Neural progenitor cell (in vitro differentiated cells): ENCODE data around the gene BMERB1. TPM values are rescaled to one million over a fixed set of nuclear protein-coding genes. Genes with fewer than 3 reads are reported as not detected.

Source experiments
- DNase-seq: peaks from one replicate; pipeline ENCODE4 v3.0.0-alpha.2; 2016; ENCODE audit warnings: low spot score
- H2AFZ ChIP-seq: fragments of 200-600 bp; sonication (generic); replicated peaks from 2 replicates; pipeline ENCODE4 v1.6.1; 2016; ENCODE audit warnings: antibody characterized with exemption
- H3F3A ChIP-seq: fragments of 200-600 bp; sonication (generic); 2 replicates; pipeline ENCODE4 v1.6.1; 2016; ENCODE audit warnings: antibody characterized with exemption, low read depth
- H3K27ac ChIP-seq: fragments of 200-600 bp; sonication (generic); 2 replicates; pipeline ENCODE4 v1.5.1; 2016; ENCODE audit warnings: mild to moderate bottlenecking
- H3K27me3 ChIP-seq: fragments of 200-600 bp; sonication (generic); 2 replicates; pipeline ENCODE4 v1.6.1; 2016; ENCODE audit warnings: mild to moderate bottlenecking, moderate library complexity
- H3K36me3 ChIP-seq: fragments of 200-600 bp; sonication (generic); 2 replicates; pipeline ENCODE4 v1.5.1; 2016
- H3K4me1 ChIP-seq: fragments of 200-600 bp; sonication (generic); 2 replicates; pipeline ENCODE4 v1.6.1; 2016; ENCODE audit warnings: mixed run types
- H3K4me2 ChIP-seq: fragments of 200-600 bp; sonication (generic); 2 replicates; pipeline ENCODE4 v1.6.1; 2016
- H3K4me3 ChIP-seq: fragments of 200-600 bp; sonication (generic); 2 replicates; pipeline ENCODE4 v1.5.1; 2016
- H3K79me2 ChIP-seq: fragments of 200-600 bp; sonication (generic); 2 replicates; pipeline ENCODE4 v1.6.1; 2016; ENCODE audit warnings: low read depth
- H3K9ac ChIP-seq: fragments of 200-600 bp; sonication (generic); 2 replicates; pipeline ENCODE4 v1.6.1; 2016
- H3K9me3 ChIP-seq: fragments of 200-600 bp; sonication (generic); 2 replicates; pipeline ENCODE4 v1.5.1; 2016; ENCODE audit warnings: low read depth
- H4K20me1 ChIP-seq: fragments of 200-600 bp; sonication (generic); 2 replicates; pipeline ENCODE4 v1.6.1; 2016; ENCODE audit warnings: low read depth
- H3K27ac Mint-ChIP-seq: 3 replicates; pipeline ENCODE4 v1.8.0; 2021; ENCODE audit warnings: mixed read lengths
- H3K27me3 Mint-ChIP-seq: 2 replicates; pipeline ENCODE4 v1.8.0; 2022; ENCODE audit warnings: low read depth, mild to moderate bottlenecking, inconsistent platforms, moderate library complexity, mixed read lengths; ENCODE audit not compliant: insufficient read depth
- H3K36me3 Mint-ChIP-seq: 3 replicates; pipeline ENCODE4 v1.8.0; 2021; ENCODE audit warnings: mixed read lengths
- H3K4me1 Mint-ChIP-seq: 3 replicates; pipeline ENCODE4 v1.8.0; 2021; ENCODE audit warnings: mixed read lengths
- H3K4me3 Mint-ChIP-seq: 3 replicates; pipeline ENCODE4 v1.8.0; 2021; ENCODE audit warnings: mild to moderate bottlenecking, moderate library complexity, mixed read lengths
- H3K9me3 Mint-ChIP-seq: 3 replicates; pipeline ENCODE4 v1.8.0; 2020; ENCODE audit warnings: mixed read lengths
- EZH2 ChIP-seq: fragments of 200-600 bp; sonication (generic); IDR thresholded peaks from 2 replicates; pipeline ENCODE4 v1.6.1; 2017; ENCODE audit warnings: antibody characterized with exemption, mild to moderate bottlenecking, moderate library complexity
- EZH2phosphoT487 ChIP-seq: fragments of 200-600 bp; sonication (generic); IDR thresholded peaks from 2 replicates; pipeline ENCODE4 v1.6.1; 2017; ENCODE audit warnings: antibody characterized with exemption
- total RNA-seq: library from RNA; depleted of rRNA; stranded (reverse); fragments of >200 nt; gene quantifications from 2 replicates; pipeline ENCODE4 v1.2.3, GENCODE V29; 2015; ENCODE audit warnings: low replicate concordance
- TF ChIP-seq, protein P1 (sequence below): fragments of 200-600 bp; sonication (generic); IDR thresholded peaks from 2 replicates; pipeline ENCODE4 v1.5.1; 2017; ENCODE audit warnings: antibody characterized with exemption, mild to moderate bottlenecking

BMERB1 gene
- total RNA-seq, 1 donor from 2014 or later: 39.0 TPM

DNA sequence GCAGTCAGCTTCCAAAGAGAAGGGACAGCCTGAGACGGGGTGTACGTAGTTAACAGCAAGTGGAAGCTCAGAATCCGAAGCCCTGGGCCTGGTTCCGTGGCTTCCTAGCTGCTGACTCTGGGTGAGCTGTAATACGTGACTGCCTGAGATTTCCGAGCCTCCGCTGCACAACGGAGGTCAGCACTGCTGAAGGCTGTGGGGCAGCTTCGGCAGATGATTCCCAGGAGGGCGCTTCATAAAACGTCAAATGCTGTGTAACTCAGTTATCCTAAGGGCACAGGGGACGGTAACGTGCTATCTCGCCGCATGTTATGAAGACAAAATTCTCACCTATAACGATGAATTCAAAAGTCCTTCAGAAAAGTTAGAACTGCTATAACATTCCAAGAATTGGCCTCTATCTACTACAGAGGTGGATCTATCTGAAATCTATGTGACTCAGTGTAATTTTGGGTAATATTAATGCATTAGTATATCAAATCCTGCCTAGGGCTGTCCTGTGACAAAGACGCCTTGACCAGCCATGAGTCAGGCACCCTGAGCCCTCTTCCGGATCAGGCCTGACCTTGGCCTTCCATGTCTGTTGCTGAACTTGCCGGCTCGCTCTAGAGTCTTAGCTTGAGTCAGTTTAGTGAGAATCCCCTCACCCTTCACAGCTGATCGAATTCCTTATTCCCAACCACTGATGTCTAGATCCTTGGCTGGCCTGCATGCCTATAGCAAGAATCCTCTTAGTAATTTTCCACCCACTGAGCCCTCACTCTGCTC lies 165.1 kb downstream of the BMERB1 start:
- Mint-ChIP-seq H3K4me1 (no peaks in the 10 kb centered on the region), H3K9me3 (no peaks in the 10 kb centered on the region), H3K36me3 (peaks cover 35% of the 10 kb centered on the region), H3K4me3 (no peak overlapping the region), H3K27me3 (peaks cover 2% of the 10 kb centered on the region), H3K27ac (no peak overlapping the region)
- Histone ChIP-seq H3K79me2 (no peaks in the 10 kb centered on the region), H3K4me2 (no peak overlapping the region), H3K27me3 (no peaks in the 10 kb centered on the region), H3K36me3 (peaks cover 3% of the 10 kb centered on the region), H3K9me3 (no peaks in the 10 kb centered on the region), H3K4me3 (no peak overlapping the region), H3K4me1 (no peaks in the 10 kb centered on the region), H3F3A (no peaks in the 10 kb centered on the region), H4K20me1 (no peaks in the 10 kb centered on the region), H3K9ac (no peak overlapping the region), H2AFZ (no peak overlapping the region), H3K27ac (no peak overlapping the region)
- TF ChIP-seq, protein P1, sequence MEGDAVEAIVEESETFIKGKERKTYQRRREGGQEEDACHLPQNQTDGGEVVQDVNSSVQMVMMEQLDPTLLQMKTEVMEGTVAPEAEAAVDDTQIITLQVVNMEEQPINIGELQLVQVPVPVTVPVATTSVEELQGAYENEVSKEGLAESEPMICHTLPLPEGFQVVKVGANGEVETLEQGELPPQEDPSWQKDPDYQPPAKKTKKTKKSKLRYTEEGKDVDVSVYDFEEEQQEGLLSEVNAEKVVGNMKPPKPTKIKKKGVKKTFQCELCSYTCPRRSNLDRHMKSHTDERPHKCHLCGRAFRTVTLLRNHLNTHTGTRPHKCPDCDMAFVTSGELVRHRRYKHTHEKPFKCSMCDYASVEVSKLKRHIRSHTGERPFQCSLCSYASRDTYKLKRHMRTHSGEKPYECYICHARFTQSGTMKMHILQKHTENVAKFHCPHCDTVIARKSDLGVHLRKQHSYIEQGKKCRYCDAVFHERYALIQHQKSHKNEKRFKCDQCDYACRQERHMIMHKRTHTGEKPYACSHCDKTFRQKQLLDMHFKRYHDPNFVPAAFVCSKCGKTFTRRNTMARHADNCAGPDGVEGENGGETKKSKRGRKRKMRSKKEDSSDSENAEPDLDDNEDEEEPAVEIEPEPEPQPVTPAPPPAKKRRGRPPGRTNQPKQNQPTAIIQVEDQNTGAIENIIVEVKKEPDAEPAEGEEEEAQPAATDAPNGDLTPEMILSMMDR: no peak
- TF ChIP-seq EZH2phosphoT487: no peak
- no peak for DNase-seq

DNA sequence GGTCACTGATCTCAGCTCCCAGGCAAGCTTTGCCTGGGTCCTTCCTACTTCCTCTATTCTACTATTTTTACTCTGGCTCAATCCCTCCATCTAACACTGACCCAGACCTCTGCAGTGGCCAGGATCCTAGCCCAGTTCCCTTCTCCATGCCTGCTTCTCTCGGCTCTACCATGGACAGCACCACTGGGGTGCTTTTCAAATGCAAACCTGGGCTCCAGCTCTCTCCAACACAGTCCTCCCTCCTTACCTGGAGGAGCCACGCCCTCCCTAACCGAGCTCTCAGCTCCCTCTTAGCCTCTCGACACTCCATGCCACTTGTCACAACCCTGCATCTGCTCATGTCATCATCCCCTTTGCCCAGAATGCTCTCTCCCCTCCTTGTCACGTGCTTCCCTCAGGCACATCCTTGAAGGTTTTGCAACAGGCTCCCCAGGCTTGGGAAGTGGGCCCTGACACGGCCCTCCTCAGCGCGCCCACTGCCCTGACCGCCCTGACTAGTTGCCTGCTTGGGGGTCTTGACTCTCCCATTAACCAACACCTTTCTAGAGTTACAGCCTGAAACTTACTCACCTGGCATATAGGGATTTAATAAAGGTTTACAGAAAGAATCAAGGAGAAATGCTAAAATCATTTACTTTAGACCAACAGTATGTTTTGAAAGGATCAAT lies 167.0 kb downstream of the BMERB1 start:
- no peak overlapping the region for H3K27ac Mint-ChIP-seq
- H3K4me2 ChIP-seq: no peak overlapping the region
- H2AFZ ChIP-seq: no peak overlapping the region
- no peaks in the 10 kb centered on the region for H3K4me1 ChIP-seq
- no peaks in the 10 kb centered on the region for H3K4me1 Mint-ChIP-seq
- no peak for DNase-seq
- no peak overlapping the region for H3K27ac ChIP-seq
- H4K20me1 ChIP-seq: no peaks in the 10 kb centered on the region
- H3K27me3 ChIP-seq: no peaks in the 10 kb centered on the region
- H3K9ac ChIP-seq: no peak overlapping the region
- no peaks in the 10 kb centered on the region for H3F3A ChIP-seq
- no peak overlapping the region for H3K4me3 ChIP-seq
- peaks cover 32% of the 10 kb centered on the region for H3K36me3 Mint-ChIP-seq
- no peaks in the 10 kb centered on the region for H3K79me2 ChIP-seq
- no peaks in the 10 kb centered on the region for H3K9me3 Mint-ChIP-seq
- no peak overlapping the region for H3K4me3 Mint-ChIP-seq
- no peaks in the 10 kb centered on the region for H3K9me3 ChIP-seq
- H3K27me3 Mint-ChIP-seq: peaks cover 7% of the 10 kb centered on the region
- H3K36me3 ChIP-seq: peaks cover 3% of the 10 kb centered on the region
- no peak for TF ChIP-seq EZH2phosphoT487

DNA sequence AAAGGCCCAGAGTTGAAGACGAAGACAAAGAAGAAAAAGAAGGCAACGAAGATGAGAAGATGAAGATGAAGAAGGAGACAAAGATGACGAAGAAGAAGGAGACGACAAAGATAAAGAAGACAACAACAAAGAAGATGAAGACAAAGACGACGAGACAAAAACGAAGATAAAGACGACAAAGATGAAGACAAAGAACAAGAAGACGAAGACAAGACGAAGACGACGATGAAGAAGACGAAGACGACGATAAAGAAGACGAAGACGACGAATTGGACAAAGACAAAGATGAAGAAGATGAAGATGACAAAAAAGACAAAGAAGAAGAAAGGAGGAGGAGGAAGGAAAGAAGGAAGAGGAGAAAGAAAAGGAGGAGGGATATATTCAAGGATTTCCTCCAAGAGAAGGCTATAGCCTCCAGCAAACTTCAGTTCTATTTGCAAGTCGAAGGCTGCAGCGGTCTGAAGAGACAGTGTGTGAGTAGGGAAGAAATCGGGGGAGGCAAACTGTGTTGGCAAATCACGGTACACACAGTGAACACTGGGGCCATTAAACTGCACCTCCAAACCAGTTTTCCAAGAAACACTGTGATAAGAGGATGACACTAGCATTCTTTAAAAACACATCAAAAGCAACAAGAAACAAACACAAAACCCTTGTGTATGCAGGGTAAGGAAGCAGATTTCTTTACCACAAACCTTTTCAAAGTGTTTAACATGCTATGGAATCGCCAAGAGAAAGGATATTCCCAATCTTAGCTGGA lies 168.1 kb downstream of the BMERB1 start:
- Histone ChIP-seq H3K36me3 (peaks cover 3% of the 10 kb centered on the region), H3K4me1 (no peaks in the 10 kb centered on the region)

More for the DNA sequence above, 168.1 kb downstream of the BMERB1 start:
- no peaks in the 10 kb centered on the region for H3K27me3 ChIP-seq
- no peaks in the 10 kb centered on the region for H3K9me3 Mint-ChIP-seq
- H3K27ac ChIP-seq: no peak overlapping the region
- H2AFZ ChIP-seq: no peak overlapping the region
- no peak for DNase-seq
- TF ChIP-seq, protein P1: no peak
- TF ChIP-seq EZH2: no peak
- TF ChIP-seq EZH2phosphoT487: no peak
- H3K4me2 ChIP-seq: no peak overlapping the region
- no peaks in the 10 kb centered on the region for H3K79me2 ChIP-seq
- H3K9ac ChIP-seq: no peak overlapping the region
- peaks cover 7% of the 10 kb centered on the region for H3K27me3 Mint-ChIP-seq
- H3K27ac Mint-ChIP-seq: no peak overlapping the region
- H3K4me3 Mint-ChIP-seq: no peak overlapping the region
- no peaks in the 10 kb centered on the region for H3K4me1 Mint-ChIP-seq
- H3F3A ChIP-seq: no peaks in the 10 kb centered on the region
- H3K4me3 ChIP-seq: no peak overlapping the region
- no peaks in the 10 kb centered on the region for H3K9me3 ChIP-seq
- H4K20me1 ChIP-seq: no peaks in the 10 kb centered on the region
- H3K36me3 Mint-ChIP-seq: peaks cover 37% of the 10 kb centered on the region
